TTC549 (cell line): Measurements from ENCODE around the gene AKAP8L.

ENCODE experiments used
- FAIRE-seq: peaks from 2 replicates; lab custom pipeline; 2012; peaks lifted over from hg19 to GRCh38; lab: Jason Lieb, UNC

AKAP8L gene

GRCh38 chr19:15448778-15449619, 30.2 kb upstream of the AKAP8L start:
- FAIRE-seq = no peak

DNA sequence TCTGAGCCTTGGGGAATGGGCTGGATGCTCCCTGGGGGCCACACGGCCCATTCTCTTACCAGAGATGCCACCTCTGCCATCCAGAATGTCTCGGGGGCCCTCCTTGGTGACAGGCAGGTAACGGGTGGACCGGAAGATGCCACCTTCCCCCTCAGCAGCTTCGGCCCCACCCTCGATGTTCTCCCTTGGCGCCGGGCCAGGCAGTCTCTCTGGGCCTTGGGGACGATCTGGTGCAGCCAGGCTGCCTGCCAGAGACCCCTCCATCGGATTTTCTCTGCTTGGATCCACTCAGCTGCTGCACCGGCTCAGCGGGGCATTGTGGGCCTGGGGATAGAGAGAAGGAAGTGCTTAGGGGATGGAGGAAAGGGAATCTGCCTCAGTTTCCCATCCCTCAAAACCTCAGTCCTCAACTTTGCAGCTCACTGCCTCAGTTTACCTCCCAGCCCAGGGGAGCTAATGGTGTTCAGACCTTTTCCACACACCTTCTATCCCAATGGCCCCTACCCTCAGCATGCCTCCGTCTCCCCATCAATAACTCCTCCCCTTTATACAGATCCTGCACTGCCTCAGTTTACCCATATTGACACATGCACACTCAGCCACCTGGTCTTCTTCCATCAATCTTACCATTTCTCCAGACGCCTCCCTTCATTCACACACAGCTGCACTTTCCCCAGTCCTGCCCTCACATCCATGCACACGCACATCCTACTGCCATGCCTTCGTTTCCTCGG, 29.4 kb upstream of the AKAP8L start:
- no peak for FAIRE-seq

GRCh38 chr19:15447057-15447456, 28.3 kb upstream of the AKAP8L start:
- FAIRE-seq = no peak

DNA sequence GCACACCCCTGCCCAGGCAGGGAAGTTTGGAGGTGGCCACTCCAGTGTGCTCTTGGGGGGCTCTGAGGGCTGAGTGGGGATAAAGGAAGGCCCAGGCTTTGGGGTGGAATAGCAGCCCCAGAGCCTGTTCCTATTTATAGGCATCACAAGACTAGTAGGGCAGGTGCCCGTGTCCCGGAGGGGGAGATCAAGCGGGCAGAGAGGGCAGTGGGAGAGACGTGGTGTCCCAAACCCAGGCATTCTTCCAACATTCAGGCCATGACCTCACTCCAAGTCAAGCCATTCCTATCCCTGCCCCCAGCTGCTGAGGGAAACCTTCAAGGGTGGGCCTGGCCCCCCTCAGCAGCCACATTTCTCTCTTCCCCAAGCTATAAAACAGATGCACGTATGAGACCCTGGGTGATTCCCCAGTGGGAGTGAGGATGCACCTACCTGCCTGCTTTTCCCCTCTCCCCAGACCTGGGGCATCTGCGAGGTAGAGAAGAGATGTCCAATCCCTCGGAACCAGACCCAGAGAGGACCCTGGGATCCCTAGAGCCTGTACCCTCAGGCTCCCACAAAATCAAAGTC, 27.1 kb upstream of the AKAP8L start:
- no peak for FAIRE-seq

- FAIRE-seq = no peak
These were observed 26.4 kb upstream of the AKAP8L start for GRCh38 chr19:15445227-15445605.

GRCh38 chr19:15444505-15445226, 25.9 kb upstream of the AKAP8L start:
- no peak for FAIRE-seq

GRCh38 chr19:15443838-15444237, 25.1 kb upstream of the AKAP8L start:
- no peak for FAIRE-seq

- no peak for FAIRE-seq
These were observed 24.5 kb upstream of the AKAP8L start for GRCh38 chr19:15443325-15443724.

DNA sequence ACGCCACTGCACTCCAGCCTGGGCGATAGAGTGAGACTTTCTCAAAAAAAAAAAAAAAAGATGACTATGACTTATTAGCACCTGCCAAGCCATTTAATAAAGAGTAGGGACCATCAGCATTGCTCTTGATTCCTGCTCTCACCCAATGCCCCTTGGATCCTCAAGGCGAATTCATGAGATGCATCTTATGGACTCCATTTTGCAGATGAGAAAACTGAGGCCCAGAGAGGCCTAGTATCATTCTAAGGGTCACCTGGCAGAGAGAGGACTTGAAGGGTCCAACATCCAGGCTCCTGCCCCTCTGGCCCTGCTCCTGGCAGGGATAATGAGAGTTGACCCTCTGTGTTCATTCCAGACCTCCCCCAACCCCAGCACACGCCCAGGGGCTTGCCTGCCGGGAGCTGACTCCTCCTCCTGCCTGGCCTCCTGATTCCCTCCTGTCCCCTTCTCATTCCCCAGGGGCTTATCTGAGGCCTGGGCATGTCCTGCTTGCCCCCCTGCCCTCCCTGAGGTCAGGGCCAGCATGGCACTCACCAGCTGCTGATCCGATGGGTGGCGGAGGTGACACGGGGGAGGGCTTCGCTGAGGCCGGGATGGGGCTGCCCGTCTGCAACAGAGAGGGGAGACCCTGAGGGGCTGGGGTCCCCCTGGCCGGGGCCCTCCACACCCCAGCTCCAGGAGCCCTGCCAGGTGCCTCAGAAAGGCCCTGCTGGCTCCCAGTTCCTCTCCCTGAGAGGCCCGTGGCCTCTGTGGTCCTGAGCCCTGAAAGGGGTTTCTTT, 23.5 kb upstream of the AKAP8L start:
- no peak for FAIRE-seq

- FAIRE-seq = no peak
These were observed 22.5 kb upstream of the AKAP8L start for GRCh38 chr19:15441317-15441716.

- FAIRE-seq = no peak
These were observed 21.2 kb upstream of the AKAP8L start for GRCh38 chr19:15439821-15440641.

DNA sequence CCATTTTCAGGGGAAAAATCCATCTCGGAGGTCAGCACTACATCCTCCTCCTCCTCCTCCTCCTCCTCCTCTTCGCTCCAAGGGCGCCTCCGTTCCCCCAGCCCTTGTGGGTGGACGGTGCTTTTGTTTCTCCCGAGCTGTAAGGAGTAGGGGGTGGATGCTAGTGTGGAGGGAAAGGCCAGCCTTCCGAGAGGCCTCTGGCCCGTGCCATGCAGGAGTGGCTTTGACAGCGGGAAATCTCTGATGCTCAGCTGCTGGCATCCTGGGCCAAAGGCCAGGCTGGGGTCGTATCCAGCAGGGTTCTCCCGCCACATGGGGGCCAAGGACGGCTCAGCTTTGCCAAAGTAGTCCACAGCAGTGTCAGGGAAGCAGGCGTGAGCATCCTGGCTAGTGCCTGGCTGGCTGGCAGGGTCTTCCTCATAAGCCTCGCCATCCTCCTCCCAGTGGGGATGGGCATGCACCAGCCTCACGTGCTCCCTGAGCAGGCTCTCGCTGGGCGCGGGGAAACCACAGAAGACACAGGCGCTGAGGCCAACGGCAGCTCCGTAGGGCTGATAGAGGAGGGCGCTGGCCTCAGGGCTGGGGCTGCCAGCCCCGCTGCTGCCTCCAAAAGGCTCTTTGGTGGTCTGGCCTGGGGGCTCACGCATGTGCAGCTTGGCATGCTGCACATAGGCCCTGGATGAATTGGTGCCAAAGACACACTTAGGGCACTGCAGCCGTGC, 20.5 kb upstream of the AKAP8L start:
- no peak for FAIRE-seq

DNA sequence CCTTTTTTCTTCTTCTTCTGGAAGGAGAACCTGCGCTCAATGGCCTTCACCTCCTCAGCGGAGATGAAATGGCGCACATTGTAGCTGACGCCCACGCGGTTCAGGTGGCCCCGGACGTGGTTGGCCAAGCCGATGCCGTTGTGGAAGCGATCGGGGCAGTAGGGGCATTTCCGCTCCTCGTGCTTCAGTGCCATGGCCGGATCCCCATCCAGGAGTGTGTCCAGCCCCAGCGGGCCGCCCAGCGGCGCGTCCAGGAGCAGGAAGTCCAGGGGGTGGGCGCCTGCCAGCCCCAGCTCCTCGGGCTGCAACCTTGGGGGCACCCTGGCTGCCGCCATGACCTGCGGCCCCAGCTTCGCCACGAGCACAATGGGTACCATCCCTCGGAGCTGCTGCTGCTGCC, 19.8 kb upstream of the AKAP8L start:
- no peak for FAIRE-seq

GRCh38 chr19:15438124-15438496, 19.3 kb upstream of the AKAP8L start:
- FAIRE-seq = no peak

DNA sequence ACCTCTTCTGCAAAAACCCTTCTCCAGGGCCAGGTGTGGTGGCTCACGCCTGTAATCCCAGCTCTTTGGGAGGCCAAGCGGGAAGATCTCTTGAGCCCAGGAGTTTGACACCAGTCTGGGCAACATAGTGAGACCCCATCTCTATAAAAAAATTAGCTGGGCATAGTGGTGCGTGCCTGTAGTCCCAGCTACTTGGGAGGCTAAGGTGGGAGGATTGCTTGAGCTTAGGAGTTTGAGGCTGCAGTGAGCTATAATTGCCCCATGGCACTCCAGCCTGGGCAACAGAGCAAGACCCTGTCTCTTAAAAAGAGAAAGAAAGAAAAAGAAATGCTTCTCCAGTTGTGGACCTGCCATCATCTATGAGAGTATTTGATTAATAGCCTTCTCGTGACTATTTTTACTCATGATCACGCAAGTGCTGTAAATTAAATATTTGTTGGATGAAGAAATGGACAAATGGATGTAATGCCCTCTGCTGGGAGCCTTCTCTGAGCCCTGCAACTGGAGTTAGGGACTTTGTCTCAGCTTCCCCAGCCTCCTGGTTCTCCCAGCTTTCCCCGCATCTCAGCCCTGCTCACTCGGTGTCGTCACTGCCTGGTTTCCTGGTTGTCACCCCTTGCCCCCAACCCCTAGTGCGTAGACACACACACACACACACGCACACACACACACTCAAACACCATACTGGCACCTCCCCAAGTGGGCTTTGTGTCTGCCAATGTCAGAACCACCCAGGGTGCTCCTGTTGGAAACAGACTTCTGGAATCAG, 18.8 kb upstream of the AKAP8L start:
- no peak for FAIRE-seq

DNA sequence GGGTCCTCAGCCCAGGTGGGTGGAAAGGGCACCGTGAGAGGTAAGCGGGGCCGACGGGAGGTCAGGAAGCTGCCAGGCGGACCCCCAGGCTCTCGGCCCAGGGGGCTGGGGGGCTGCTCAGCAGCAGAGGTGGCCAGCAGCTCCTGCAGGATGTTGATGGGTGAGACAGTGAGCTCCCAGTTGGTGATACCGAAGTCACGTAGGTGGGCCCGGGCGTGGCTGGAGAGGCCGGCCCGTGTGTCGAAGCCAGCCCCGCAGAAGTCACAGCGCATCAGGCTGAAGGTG, 18.0 kb upstream of the AKAP8L start:
- no peak for FAIRE-seq

DNA sequence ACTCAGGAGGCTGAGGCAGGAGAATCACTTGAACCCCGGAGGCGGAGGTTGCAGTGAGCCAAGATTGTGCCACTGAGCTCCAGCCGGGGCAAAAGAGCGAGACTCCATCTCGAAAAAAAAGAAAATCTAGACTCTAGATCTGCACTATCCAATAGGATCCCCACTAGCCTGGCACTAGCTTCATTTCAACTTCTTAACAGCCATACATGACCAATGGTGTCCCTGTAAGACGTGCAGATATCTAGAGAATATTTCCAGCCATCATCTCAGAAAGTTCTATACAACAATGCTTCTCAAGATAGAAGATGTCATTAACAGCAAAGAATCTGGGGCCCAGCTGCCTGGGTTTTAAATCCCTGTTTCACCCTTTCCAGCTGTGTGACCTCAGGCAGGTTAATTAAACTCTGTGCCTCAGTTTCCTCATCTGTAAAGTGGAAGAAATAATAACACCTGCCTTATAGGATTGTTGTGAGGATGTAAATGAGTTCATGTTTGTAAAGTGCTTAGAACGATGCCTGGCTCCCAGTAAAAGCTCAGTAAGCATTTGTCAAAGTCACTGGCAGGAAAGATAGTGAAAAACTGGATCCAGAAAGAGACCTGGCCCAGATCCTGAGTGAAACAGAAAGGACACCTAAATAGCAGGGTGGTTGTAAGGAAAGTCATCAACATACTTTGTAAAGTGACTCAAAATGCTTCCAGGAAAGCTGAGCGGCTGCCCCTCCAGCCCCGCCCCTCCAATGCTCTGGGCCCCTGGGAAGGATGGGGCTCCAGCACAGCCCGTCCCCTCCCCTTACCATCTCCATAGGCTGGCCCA, 17.4 kb upstream of the AKAP8L start:
- FAIRE-seq = no peak

GRCh38 chr19:15433519-15434069, 14.8 kb upstream of the AKAP8L start:
- no peak for FAIRE-seq
